Measurements from ENCODE around the gene SLC7A1. TPM values are rescaled to one million over a fixed set of nuclear protein-coding genes. Genes with fewer than 3 reads are reported as not detected.

The SLC7A1 gene
- total and polyA plus RNA-seq, 2 of the 13 experiments (the other 11 are each of a cell fraction or from before 2014, with no cell fraction given): 14.5 to 15.3 TPM

GRCh38 chr13:29482504-29482903 lies 113.0 kb downstream of the SLC7A1 start:
- no peaks in the 10 kb centered on the region for H3K9me3 ChIP-seq (ENCODE audit: low read length)
- H4K20me1 ChIP-seq (ENCODE audit: insufficient read depth, low read length): no peaks in the 10 kb centered on the region; the same call in 1 of the 2 replicates
- WGBS (ENCODE audit: low lambda C conversion rate): 24% methylated on average over 4 of the region's 4 CpGs
- ChIA-PET CTCF (ENCODE audit: low intra/inter-chr PET ratio, low total read pairs) (no interaction called here), POLR2A (no interaction called here)
- no peak for ATAC-seq
- H3K4me3 ChIP-seq (replicated peaks in 1 of 3; ENCODE audit: insufficient read depth in 1 of 3, low read depth in 2 of 3, low read length in 3 of 3): no peak overlapping the region
- H3K27me3 ChIP-seq (ENCODE audit: control insufficient read depth in 1 of 2, insufficient read depth in 2 of 2, low read length in 2 of 2): peaks cover 3 to 48% of the 10 kb centered on the region in 2 experiments; a peak in 4 of 5 replicates
- in situ Hi-C loops (cut with HindIII; ENCODE audit: extremely low pct_ligation_motif_present, low pct_unique_long_range_greater_than_20kb) (no loop called here), intact Hi-C loops (cut with micrococcal nuclease; ENCODE audit: unreplicated experiment) (no loop called here)
- no TSS peak for BruUV-seq (replicated peaks)
- no peak for FAIRE-seq
- H2AFZ ChIP-seq (ENCODE audit: low read length): no peak overlapping the region
- no peaks in the 10 kb centered on the region for H3K36me3 ChIP-seq (replicated peaks in 1 of 2; ENCODE audit: control insufficient read depth in 1 of 2, insufficient read depth in 2 of 2, low read length in 2 of 2)
- no peak overlapping the region for H3K27ac ChIP-seq (ENCODE audit: extremely low read length, insufficient read depth, low read length)
- no peak overlapping the region for H3K9ac ChIP-seq (ENCODE audit: insufficient read depth, low read depth, low read length)
- DNase-seq (ENCODE audit: low spot score): no peak
- 0 out of 2 replicates have a peak, but pooled peaks cover under 1% of the 10 kb centered on the region for H3K4me1 ChIP-seq (ENCODE audit: insufficient read depth, low read length)
- no peak for TF ChIP-seq SRSF1 (optimal IDR thresholded peaks at IDR 0.05; ENCODE audit: low read depth, low read length)
- TF ChIP-seq GFI1 (CRISPR knock-in tag; IDR thresholded peaks at IDR 0.05; ENCODE audit: borderline replicate concordance): no peak
- no peak for TF ChIP-seq ZNF614 (CRISPR knock-in tag; IDR thresholded peaks at IDR 0.05; ENCODE audit: borderline replicate concordance)
- TF ChIP-seq CBX5 (CRISPR knock-in tag; IDR thresholded peaks at IDR 0.05; ENCODE audit: borderline replicate concordance): no peak
- no peak for TF ChIP-seq BRCA1 (CRISPR knock-in tag; IDR thresholded peaks at IDR 0.05)
- TF ChIP-seq PLRG1 (conservative IDR thresholded peaks at IDR 0.05): no peak
- TF ChIP-seq ZNF24 (IDR thresholded peaks at IDR 0.05): no peak
- no peak for TF ChIP-seq MED13 (CRISPR knock-in tag; IDR thresholded peaks at IDR 0.05)
- no peak for TF ChIP-seq ZNF644 (CRISPR knock-in tag; IDR thresholded peaks at IDR 0.05; ENCODE audit: low read depth)
- TF ChIP-seq SP5 (CRISPR knock-in tag; IDR thresholded peaks at IDR 0.05; ENCODE audit: borderline replicate concordance, low read depth): no peak
- no peak for TF ChIP-seq MIER3 (CRISPR knock-in tag; IDR thresholded peaks at IDR 0.05; ENCODE audit: borderline replicate concordance)
- TF ChIP-seq KLF16 (CRISPR knock-in tag; IDR thresholded peaks at IDR 0.05): no peak
- TF ChIP-seq HINFP (CRISPR knock-in tag; IDR thresholded peaks at IDR 0.05; ENCODE audit: low read depth): no peak
- no peak for TF ChIP-seq MBNL3 (CRISPR knock-in tag; conservative IDR thresholded peaks at IDR 0.05)
- no peak for TF ChIP-seq GPN1 (CRISPR knock-in tag; IDR thresholded peaks at IDR 0.05; ENCODE audit: borderline replicate concordance)
- no peak for TF ChIP-seq SIN3B (IDR thresholded peaks at IDR 0.05; ENCODE audit: low read length)
- no peak for TF ChIP-seq NRL (CRISPR knock-in tag; IDR thresholded peaks at IDR 0.05; ENCODE audit: borderline replicate concordance)
- no peak for TF ChIP-seq ZNF75D (CRISPR knock-in tag; IDR thresholded peaks at IDR 0.05; ENCODE audit: borderline replicate concordance)
- H3K79me2 ChIP-seq (ENCODE audit: insufficient read depth, low read length): no peaks in the 10 kb centered on the region
- H3K4me2 ChIP-seq (ENCODE audit: low read depth, low read length): no peak overlapping the region
